GM18526 (cell line): Measurements from ENCODE around the gene NUP54.

Experiments used
- POLR2A ChIP-seq: IDR thresholded peaks from 3 replicates; pipeline ENCODE4 v1.6.1; 2011; ENCODE audit not compliant: insufficient read length; ENCODE audit errors: extremely low read depth

The NUP54 gene

DNA sequence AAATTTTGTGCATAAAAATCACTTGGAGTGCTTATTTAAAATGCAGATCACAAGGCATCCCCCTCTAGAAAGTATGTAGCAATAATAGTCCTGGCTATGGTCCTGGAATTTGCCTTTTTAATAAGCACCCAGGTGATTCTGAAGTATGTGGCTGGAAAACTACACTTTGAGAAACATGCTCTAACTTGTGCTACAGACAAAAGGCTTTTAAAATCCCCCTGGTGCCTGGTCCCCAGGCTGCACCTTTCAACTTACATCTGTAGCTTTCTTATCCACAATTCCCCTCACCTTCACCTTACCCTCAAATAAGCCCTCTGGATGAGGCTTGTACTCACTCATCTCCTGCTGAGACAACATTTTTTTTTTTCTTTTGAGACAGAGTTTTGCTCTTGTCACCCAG lies 52.6 kb downstream of the NUP54 start:
- TF ChIP-seq POLR2A: no peak

DNA sequence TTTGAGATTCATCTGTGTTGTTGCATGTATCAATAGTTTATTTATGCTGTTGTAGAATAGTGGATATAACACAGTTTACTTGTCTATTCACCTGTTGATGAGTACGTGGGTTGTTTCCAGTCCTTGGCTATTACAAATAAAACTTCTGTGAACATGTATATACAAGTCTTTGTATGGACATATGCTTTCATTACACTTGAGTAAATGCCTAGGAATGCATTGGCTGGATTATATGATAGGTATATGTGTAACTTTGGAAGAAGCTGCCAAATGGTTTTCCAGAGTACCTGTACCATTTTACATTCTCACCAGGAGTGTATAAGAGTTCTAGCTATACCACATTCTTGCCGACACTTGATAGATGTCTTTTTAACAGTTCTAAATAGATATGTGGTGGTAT lies 57.1 kb downstream of the NUP54 start:
- no peak for TF ChIP-seq POLR2A

DNA sequence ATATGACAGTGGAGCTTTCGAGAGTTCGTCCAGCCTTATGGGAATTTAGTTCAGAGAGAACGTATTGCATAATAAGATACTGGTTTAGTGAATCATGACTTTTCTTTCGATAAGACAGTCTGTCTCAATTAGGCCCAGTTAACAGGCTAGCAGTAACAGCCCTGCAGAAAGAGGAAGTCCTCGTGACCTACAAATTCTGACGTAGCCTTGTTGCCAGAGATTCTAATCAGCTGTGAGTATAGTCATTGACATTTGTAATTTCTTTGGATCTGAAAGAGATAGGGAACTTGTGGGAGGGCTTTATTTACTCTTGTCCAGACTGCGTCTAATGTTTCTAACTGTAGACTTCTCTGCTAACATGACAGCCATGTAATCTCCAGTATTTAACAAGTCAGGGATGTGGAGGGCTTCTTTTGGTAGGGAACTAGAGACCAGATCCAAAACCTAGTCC lies 57.9 kb downstream of the NUP54 start:
- no peak for TF ChIP-seq POLR2A

DNA sequence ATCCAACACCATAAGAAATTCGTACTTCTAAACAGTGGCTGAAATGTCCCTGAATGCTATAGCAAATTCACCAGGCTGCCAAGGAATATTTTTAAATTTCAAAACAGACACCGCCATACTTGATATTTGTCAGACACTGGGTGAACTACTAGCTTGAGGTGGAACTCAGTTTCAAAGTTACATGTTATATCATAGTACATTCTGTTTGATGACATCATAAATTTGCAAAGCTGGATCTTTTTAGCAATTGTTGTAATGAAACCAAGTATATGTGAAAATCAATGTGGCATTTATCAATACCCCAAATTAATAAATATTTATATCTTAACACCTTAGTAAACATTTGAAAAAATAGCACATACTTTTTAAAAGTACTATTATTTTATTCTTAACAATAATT lies 59.5 kb downstream of the NUP54 start:
- TF ChIP-seq POLR2A: no peak

DNA sequence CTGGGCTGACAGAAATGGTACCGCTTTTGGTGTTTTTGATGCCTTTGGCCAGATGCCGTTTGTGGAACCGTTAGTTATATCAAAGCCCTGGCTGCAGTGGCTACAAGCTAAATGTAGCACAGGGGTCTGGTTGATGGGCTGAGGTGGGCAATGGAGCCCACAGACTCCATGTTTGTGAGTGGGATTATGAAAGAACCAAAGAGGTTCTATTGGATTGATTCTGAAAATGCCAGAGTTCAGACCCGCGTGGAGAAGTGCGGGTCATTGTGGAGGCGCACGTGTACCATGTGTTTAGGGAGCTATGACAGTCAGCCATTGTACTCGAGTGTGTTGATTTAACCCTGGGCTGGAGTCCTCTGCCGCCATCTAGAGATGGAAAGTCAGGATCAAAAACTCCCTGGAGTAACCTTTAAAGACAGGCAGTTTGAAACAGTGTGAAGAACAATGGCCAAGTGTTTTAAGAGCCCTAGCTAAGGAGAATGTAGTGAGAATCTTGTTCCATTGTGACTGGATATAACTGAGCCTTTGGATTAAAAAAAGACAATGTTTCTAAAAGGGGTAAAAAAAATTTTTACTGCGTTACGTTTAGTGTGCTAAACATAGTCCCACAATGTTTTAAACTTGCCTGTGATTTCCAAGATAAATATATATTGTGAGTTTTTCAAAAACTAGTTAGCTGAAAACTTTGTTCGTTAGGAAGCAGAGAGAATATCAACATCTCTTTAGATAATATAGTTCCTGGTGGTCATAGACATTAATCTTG lies 61.0 kb downstream of the NUP54 start:
- TF ChIP-seq POLR2A: no peak

DNA sequence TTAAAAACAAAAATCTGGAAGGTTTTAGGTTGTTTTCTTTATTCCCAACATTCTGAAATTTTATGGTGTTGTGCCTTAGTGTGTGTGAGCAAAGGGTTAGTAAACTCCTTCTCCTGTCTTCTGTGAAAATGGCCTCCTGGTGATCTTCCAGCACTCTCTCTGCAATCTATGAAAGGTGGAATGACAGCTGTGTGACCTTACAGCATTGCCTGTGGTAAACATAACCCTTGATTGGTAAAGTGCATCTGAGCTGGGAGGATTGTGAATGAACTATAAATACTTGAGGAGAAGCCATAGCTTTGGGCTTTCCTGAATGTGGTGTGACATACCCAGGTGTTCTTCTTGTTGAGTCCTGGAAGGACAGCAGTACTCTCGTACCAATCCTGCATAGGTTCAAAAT lies 63.7 kb downstream of the NUP54 start:
- no peak for TF ChIP-seq POLR2A

DNA sequence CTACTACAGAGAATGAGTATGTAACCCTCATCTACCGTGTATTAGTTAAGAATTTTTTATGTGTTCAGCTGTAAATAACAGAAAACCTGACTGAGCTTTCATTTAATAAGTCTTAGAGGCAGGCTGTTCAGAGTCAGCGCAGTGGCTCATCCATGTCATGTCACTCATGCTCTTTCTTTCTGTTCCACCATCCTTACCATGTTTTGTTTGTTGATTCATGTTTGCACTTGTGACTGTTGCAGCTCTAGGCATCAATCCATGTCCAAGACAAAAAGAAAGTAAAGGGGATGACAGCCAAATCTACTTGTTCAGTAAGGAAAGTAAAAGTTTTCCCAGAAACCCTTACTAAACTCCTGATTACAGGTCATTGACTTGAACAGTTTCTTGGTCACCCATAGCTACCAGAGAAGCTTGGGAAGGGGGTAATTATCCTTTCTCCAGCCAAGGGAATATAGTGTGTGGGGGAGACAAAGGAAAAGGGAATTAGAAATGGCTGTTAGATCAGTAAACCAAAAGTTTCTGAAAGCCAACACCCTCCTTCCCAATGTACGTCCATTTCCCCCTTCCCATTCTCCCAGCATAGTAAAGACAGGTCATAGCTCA lies 64.7 kb downstream of the NUP54 start:
- no peak for TF ChIP-seq POLR2A

DNA sequence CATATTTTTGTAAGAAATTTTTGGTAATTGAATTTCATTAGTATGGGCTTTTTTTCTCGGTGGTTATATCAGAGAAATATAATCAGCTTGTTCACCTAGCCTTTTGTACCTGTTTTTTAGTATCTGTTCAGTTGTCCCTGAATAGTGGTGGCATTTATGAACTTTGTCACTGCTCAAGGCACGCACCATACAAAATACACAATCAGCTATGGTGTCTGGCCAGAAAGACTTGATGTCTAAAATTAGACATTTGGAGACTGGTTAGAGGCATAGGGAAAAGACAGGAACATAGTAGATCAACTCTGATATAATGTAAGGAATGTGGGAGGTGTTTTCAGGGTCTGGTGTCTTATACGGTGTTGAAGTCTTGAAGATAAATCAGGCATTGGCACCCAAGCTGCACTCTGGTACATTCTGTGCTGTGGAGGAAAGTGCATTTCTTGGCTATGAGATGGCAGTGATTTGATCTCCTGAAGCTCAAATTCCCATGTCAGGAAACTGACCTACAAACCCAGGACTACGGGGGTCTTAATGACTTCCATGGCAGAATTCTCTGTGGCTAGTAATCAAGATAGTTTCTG lies 70.1 kb downstream of the NUP54 start:
- TF ChIP-seq POLR2A: no peak

DNA sequence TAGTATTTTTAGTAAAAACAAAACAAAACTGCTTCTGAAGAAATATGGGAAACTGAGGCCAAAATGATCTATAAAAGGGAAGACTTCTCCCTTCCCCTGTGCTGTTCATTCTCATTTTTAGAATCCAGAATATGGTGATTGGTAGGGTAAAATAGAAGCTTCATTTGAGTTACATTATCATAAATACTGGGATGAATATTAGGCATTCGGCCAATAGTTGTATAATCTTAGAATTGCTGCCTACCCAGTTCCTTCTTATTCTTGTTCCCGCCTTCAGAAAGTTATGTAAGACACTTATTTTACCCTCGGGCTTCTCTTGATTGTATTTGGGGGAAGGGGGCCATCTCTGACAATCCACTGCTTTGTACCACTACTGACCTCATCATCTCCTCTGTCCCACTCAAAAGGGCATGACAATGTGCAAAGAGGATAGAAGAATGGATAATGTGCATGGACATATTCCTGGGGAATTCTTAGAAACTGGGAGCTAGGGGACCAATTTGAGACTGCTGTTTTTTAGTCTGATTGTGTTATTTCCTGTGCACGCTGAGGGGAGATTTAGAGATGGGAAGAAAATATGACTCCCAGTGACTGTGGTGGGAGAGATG lies 73.1 kb downstream of the NUP54 start:
- no peak for TF ChIP-seq POLR2A

DNA sequence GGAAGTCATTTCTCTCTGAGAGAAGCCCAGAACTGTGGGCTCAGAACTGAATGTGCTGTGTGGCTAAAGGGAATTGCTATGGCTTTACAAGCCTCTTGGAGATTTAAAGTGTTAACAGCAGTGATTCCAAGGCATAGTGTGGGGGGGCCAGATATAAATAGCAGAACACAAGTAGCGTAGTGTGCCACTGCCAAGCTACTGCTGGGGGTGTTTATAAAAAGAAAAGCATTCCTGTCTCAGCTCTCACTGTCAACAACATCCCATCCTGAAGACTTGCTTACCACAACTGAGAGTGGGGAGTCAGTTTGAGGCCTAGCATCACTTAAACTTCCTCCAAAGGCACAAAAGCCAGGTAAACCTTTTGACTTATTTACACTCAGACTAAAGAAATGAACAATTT lies 73.7 kb downstream of the NUP54 start, which contains the start of gene ART3:
ART3 (plus strand) TSS at position 242 of the 400 bp plus-strand sequence. CDS start 1,181 bp downstream, outside the sequence.
- TF ChIP-seq POLR2A: no peak

DNA sequence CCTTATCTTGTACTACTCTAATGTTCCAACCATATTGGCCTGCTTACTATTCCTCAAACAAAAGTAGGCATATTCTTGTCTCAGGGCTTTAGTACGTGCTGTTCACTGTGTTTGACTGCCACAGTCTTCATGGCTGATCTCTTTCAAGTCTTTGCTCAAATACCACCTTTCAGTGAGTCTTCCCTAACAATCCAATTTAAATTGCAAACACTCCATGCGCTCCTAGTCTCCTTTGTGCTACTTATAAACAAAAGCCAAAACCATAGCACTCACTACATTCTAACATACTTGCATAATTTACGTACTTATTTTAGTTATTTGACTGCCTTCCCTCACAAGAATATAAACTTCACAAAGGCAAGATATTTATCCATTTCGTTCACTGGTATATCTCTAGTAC lies 75.4 kb downstream of the NUP54 start:
- no peak for TF ChIP-seq POLR2A

DNA sequence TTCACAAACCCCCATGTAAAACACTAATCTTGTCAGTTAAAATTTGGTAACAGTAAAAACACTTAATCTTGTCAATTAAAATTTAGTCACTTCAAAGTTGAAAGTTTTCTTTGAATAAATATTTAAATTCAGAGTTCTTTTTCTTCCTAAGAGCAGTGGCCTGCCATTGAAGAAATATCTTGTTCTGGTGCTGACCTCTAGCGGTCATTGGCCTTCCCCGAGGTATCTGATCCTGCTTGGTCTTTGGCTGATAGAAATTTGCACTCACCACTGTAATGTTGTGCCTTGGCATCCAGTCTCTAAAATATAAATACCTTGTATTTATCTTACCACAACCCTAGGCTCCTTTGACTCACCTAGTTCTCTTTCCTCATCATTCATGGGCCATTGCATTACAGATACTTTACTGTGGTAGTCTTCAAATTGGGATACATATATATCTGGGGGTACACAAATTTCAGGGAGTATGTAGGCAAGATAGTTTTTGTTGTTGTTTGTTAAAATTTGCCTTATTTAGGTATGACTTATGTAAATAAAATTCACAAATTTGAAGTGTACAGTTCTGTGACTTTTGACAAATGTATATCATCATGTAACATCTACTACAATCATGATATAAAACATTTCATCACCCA lies 80.4 kb downstream of the NUP54 start:
- no peak for TF ChIP-seq POLR2A

DNA sequence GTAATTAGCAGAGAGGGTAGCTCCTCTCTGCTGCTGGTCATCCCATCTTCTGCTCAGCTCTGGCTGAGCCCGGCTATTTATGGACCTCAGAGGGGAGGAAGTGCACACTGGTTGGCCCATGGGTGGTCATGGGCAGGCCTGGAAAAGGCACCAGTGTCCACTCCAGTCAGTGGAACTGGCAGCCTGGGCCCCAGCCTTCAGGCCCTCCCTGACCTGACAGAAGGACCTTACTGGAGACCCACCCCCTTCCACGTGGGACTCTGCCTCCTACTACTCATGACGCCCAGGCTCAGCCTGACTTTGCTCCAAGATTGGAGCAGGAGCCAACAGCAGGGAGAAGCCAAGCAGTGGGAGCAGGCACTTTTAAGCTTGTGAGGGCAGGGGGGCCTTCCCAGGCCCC lies 81.7 kb downstream of the NUP54 start:
- no peak for TF ChIP-seq POLR2A
